GM19023 (cell line): Measurements from ENCODE around the gene LGALS8.

Experiments
- ATAC-seq: cut with Tn5 transposase; IDR thresholded peaks from one replicate; pipeline ENCODE4 v1.9.1; 2021; ENCODE audit warnings: mild to moderate bottlenecking, moderate library complexity; ENCODE audit not compliant: unreplicated experiment

LGALS8 gene

GRCh38 chr1:236508593-236509027 is 15.2 kb upstream of the LGALS8 start:
- no peak for ATAC-seq

GRCh38 chr1:236509203-236509602 is 14.6 kb upstream of the LGALS8 start:
- no peak for ATAC-seq

GRCh38 chr1:236509647-236510401 is 14.0 kb upstream of the LGALS8 start:
- no peak for ATAC-seq

GRCh38 chr1:236511735-236512418 is 11.9 kb upstream of the LGALS8 start:
- no peak for ATAC-seq

- ATAC-seq, result no peak
Measured at GRCh38 chr1:236514703-236515442, 8.9 kb upstream of the LGALS8 start.

GRCh38 chr1:236515443-236515958 is 8.3 kb upstream of the LGALS8 start:
- ATAC-seq, result no peak

- no peak for ATAC-seq
Measured at GRCh38 chr1:236516929-236517704, 6.7 kb upstream of the LGALS8 start.

- no peak for ATAC-seq
Measured at GRCh38 chr1:236518322-236518721, 5.5 kb upstream of the LGALS8 start.

- no peak for ATAC-seq
Measured at GRCh38 chr1:236520445-236521005, 3.3 kb upstream of the LGALS8 start.

GRCh38 chr1:236522937-236523703 is 662 bp upstream of the LGALS8 start:
- ATAC-seq, result peak; percentile 8

GRCh38 chr1:236524142-236524894 is 536 bp downstream of the LGALS8 start:
- peak; percentile 85 for ATAC-seq

GRCh38 chr1:236524895-236525184 is 1.1 kb downstream of the LGALS8 start:
- ATAC-seq, result no peak

- no peak for ATAC-seq
Measured at GRCh38 chr1:236526079-236526478, 2.3 kb downstream of the LGALS8 start.

GRCh38 chr1:236530286-236530685 is 6.5 kb downstream of the LGALS8 start:
- no peak for ATAC-seq

- no peak for ATAC-seq
Measured at GRCh38 chr1:236530959-236531358, 7.2 kb downstream of the LGALS8 start.

GRCh38 chr1:236532850-236533249 is 9.1 kb downstream of the LGALS8 start:
- ATAC-seq, result no peak

GRCh38 chr1:236534151-236534651 is 10.4 kb downstream of the LGALS8 start:
- no peak for ATAC-seq

- no peak for ATAC-seq
Measured at GRCh38 chr1:236535190-236535589, 11.4 kb downstream of the LGALS8 start.

- no peak for ATAC-seq
Measured at GRCh38 chr1:236535662-236536161, 11.9 kb downstream of the LGALS8 start.
